ENCODE results near the gene CASR. TPM values are rescaled to one million over a fixed set of nuclear protein-coding genes. Genes with fewer than 3 reads are reported as not detected.
"Not testable (repeated sequence)": the region's sequence is repeated elsewhere in the genome, so short reads cannot be mapped to it uniquely, and the experiment has no call there.

The CASR gene
- under 1 TPM in 1 of 3 donors, not detected in 2; 0.10 TPM for total RNA-seq
- total RNA-seq (2013), result not detected

GRCh38 chr3:122183521-122183892 is at the start of gene CASR:
Gene CASR (plus strand): TSS chr3:122183668. CDS start chr3:122254190, 70,522 bp downstream.
- H3K36me3 Mint-ChIP-seq, result no peaks in the 10 kb centered on the region
- WGBS (ENCODE audit: insufficient coverage), result 17% methylated on average over 14 of the region's 14 CpGs
- no peaks in the 10 kb centered on the region for H3K4me1 Mint-ChIP-seq
- Histone ChIP-seq H3K27ac (ENCODE audit: low read length) (no peak within 1 kb of the TSS), H3K4me1 (ENCODE audit: control insufficient read depth, insufficient read depth, low read length) (peaks cover 4% of the 10 kb centered on the region), H3K27me3 (ENCODE audit: control insufficient read depth, insufficient read depth, low read length) (peaks cover 10% of the 10 kb centered on the region), H3K36me3 (ENCODE audit: control insufficient read depth, insufficient read depth, low read length) (no peaks in the 10 kb centered on the region), H3K4me3 (ENCODE audit: low read length) (no peak within 1 kb of the TSS), H3K9me3 (ENCODE audit: control insufficient read depth, insufficient read depth, low read length) (no peaks in the 10 kb centered on the region)
- intact Hi-C loops (cut with micrococcal nuclease), result no loop called here
- no peaks in the 10 kb centered on the region for H3K9me3 Mint-ChIP-seq
- no peak for ATAC-seq
- no peak within 1 kb of the TSS for H3K27ac Mint-ChIP-seq
- no peak for TF ChIP-seq CTCF (IDR thresholded peaks at IDR 0.05)
- no peak for DNase-seq
- peaks cover 47 to 61% of the 10 kb centered on the region in 2 donors for H3K27me3 Mint-ChIP-seq (ENCODE audit: low read depth in 2 of 2)
- no peak within 1 kb of the TSS for H3K4me3 Mint-ChIP-seq

- Histone ChIP-seq H3K4me3 (ENCODE audit: low read length) (no peak overlapping the region), H3K27me3 (ENCODE audit: control insufficient read depth, insufficient read depth, low read length) (no peaks in the 10 kb centered on the region), H3K36me3 (ENCODE audit: control insufficient read depth, insufficient read depth, low read length) (no peaks in the 10 kb centered on the region), H3K9me3 (ENCODE audit: control insufficient read depth, insufficient read depth, low read length) (no peaks in the 10 kb centered on the region), H3K27ac (ENCODE audit: low read length) (no peak overlapping the region), H3K4me1 (ENCODE audit: control insufficient read depth, insufficient read depth, low read length) (no peaks in the 10 kb centered on the region)
- Mint-ChIP-seq H3K9me3 (peaks cover 2 to 6% of the 10 kb centered on the region in 2 donors), H3K27me3 (ENCODE audit: low read depth in 2 of 2) (no peaks in the 10 kb centered on the region), H3K36me3 (no peaks in the 10 kb centered on the region), H3K27ac (no peak overlapping the region), H3K4me3 (no peak overlapping the region), H3K4me1 (no peaks in the 10 kb centered on the region)
- 70% methylated on average over 3 of the region's 3 CpGs for WGBS (ENCODE audit: insufficient coverage)
- DNase-seq, result no peak
- no peak for ATAC-seq
- no peak for TF ChIP-seq CTCF (IDR thresholded peaks at IDR 0.05)
- intact Hi-C loops (cut with micrococcal nuclease), result no loop called here
Observed at GRCh38 chr3:122146466-122146865, 37.0 kb upstream of the CASR start.

- intact Hi-C loops (cut with micrococcal nuclease), result no loop called here
- TF ChIP-seq CTCF (IDR thresholded peaks at IDR 0.05), result no peak
- ATAC-seq, result no peak
- WGBS (ENCODE audit: insufficient coverage), result 83% methylated on average over 2 of the region's 2 CpGs
- no peak overlapping the region for H3K4me3 Mint-ChIP-seq
- H3K9me3 Mint-ChIP-seq, result peaks cover 0 to 2% of the 10 kb centered on the region in 2 donors
- DNase-seq, result no peak
- no peaks in the 10 kb centered on the region for H3K36me3 ChIP-seq (ENCODE audit: control insufficient read depth, insufficient read depth, low read length)
- H3K27ac ChIP-seq (ENCODE audit: low read length), result no peak overlapping the region
- no peak overlapping the region for H3K27ac Mint-ChIP-seq
- H3K36me3 Mint-ChIP-seq, result no peaks in the 10 kb centered on the region
- H3K27me3 ChIP-seq (ENCODE audit: control insufficient read depth, insufficient read depth, low read length), result no peaks in the 10 kb centered on the region
- H3K4me1 Mint-ChIP-seq, result no peaks in the 10 kb centered on the region
- H3K9me3 ChIP-seq (ENCODE audit: control insufficient read depth, insufficient read depth, low read length), result peaks cover 9% of the 10 kb centered on the region
- no peaks in the 10 kb centered on the region for H3K4me1 ChIP-seq (ENCODE audit: control insufficient read depth, insufficient read depth, low read length)
- H3K4me3 ChIP-seq (ENCODE audit: low read length), result no peak overlapping the region
- H3K27me3 Mint-ChIP-seq (ENCODE audit: low read depth in 2 of 2), result no peaks in the 10 kb centered on the region
Observed at GRCh38 chr3:122148941-122149627, 34.4 kb upstream of the CASR start.

- Histone ChIP-seq H3K4me3 (ENCODE audit: low read length) (no peak overlapping the region), H3K27me3 (ENCODE audit: control insufficient read depth, insufficient read depth, low read length) (no peaks in the 10 kb centered on the region), H3K9me3 (ENCODE audit: control insufficient read depth, insufficient read depth, low read length) (peaks cover 16% of the 10 kb centered on the region), H3K36me3 (ENCODE audit: control insufficient read depth, insufficient read depth, low read length) (no peaks in the 10 kb centered on the region), H3K27ac (ENCODE audit: low read length) (no peak overlapping the region), H3K4me1 (ENCODE audit: control insufficient read depth, insufficient read depth, low read length) (no peaks in the 10 kb centered on the region)
- no peaks in the 10 kb centered on the region for H3K4me1 Mint-ChIP-seq
- H3K27ac Mint-ChIP-seq, result no peak overlapping the region
- TF ChIP-seq CTCF (IDR thresholded peaks at IDR 0.05), result no peak
- H3K27me3 Mint-ChIP-seq (ENCODE audit: low read depth in 2 of 2), result no peaks in the 10 kb centered on the region
- H3K9me3 Mint-ChIP-seq, result peaks cover 9 to 10% of the 10 kb centered on the region in 2 donors
- no peak for DNase-seq
- no peak for ATAC-seq
- intact Hi-C loops (cut with micrococcal nuclease), result no loop called here
- no peak overlapping the region for H3K4me3 Mint-ChIP-seq
- peaks cover 12% of the 10 kb centered on the region for H3K36me3 Mint-ChIP-seq
- 81% methylated on average over 1 of the region's 2 CpGs for WGBS (ENCODE audit: insufficient coverage)
Observed at GRCh38 chr3:122151480-122151879, 32.0 kb upstream of the CASR start.

- H3K27ac ChIP-seq (ENCODE audit: low read length); intact Hi-C loops (cut with micrococcal nuclease): not testable (repeated sequence)
Observed at GRCh38 chr3:122164983-122165382, 18.5 kb upstream of the CASR start.

More at GRCh38 chr3:122164983-122165382, 18.5 kb upstream of the CASR start:
- H3K9me3 ChIP-seq (ENCODE audit: control insufficient read depth, insufficient read depth, low read length); ATAC-seq; H3K4me1 ChIP-seq (ENCODE audit: control insufficient read depth, insufficient read depth, low read length); H3K36me3 Mint-ChIP-seq; DNase-seq; H3K4me3 Mint-ChIP-seq; H3K9me3 Mint-ChIP-seq; H3K27ac Mint-ChIP-seq; H3K36me3 ChIP-seq (ENCODE audit: control insufficient read depth, insufficient read depth, low read length); H3K27me3 ChIP-seq (ENCODE audit: control insufficient read depth, insufficient read depth, low read length); H3K4me1 Mint-ChIP-seq; H3K4me3 ChIP-seq (ENCODE audit: low read length); H3K27me3 Mint-ChIP-seq (ENCODE audit: low read depth in 2 of 2): not testable (repeated sequence)
- WGBS (ENCODE audit: insufficient coverage), result 100% methylated on average over 8 of the region's 31 CpGs

Data from natural killer cell (primary cell).